NCI-H1092 treated with DMSO at 0.1 percent for 48 hours (cell line): Measurements from ENCODE around the gene SMG1.

ENCODE experiments used
- DNase-seq: peaks from one replicate; lab custom pipeline; 2025; lab: John Stamatoyannopoulos, UW

The SMG1 gene

GRCh38 chr16:18846416-18846815 lies 79.8 kb downstream of the SMG1 start:
- no peak for DNase-seq

- DNase-seq, result no peak
Measured at GRCh38 chr16:18842565-18842964, 83.6 kb downstream of the SMG1 start.

GRCh38 chr16:18841833-18842525 lies 84.2 kb downstream of the SMG1 start:
- no peak for DNase-seq

GRCh38 chr16:18839555-18839954 lies 86.7 kb downstream of the SMG1 start:
- DNase-seq, result no peak

GRCh38 chr16:18836702-18837101 lies 89.5 kb downstream of the SMG1 start:
- DNase-seq, result no peak

GRCh38 chr16:18834864-18835263 lies 91.3 kb downstream of the SMG1 start:
- no peak for DNase-seq

- no peak for DNase-seq
Measured at GRCh38 chr16:18833707-18834505, 92.3 kb downstream of the SMG1 start.

GRCh38 chr16:18832613-18833012 lies 93.6 kb downstream of the SMG1 start:
- DNase-seq, result no peak

GRCh38 chr16:18832006-18832405 lies 94.2 kb downstream of the SMG1 start:
- no peak for DNase-seq

- no peak for DNase-seq
Measured at GRCh38 chr16:18829251-18829650, 97.0 kb downstream of the SMG1 start.

- DNase-seq, result no peak
Measured at GRCh38 chr16:18827890-18828289, 98.3 kb downstream of the SMG1 start.

- no peak for DNase-seq
Measured at GRCh38 chr16:18816286-18816685, 109.9 kb downstream of the SMG1 start.

GRCh38 chr16:18811925-18812324 lies 114.3 kb downstream of the SMG1 start:
- no peak for DNase-seq

GRCh38 chr16:18809165-18809564 lies 117.0 kb downstream of the SMG1 start:
- no peak for DNase-seq

GRCh38 chr16:18805257-18805773 lies 120.9 kb downstream of the SMG1 start:
- DNase-seq, result no peak

GRCh38 chr16:18804540-18804939 lies 121.7 kb downstream of the SMG1 start:
- DNase-seq, result no peak

- DNase-seq, result no peak
Measured at GRCh38 chr16:18803569-18804462, 122.4 kb downstream of the SMG1 start.

- DNase-seq, result no peak
Measured at GRCh38 chr16:18802767-18803343, 123.4 kb downstream of the SMG1 start.

- peak; percentile 99 for DNase-seq
Measured at GRCh38 chr16:18801145-18801972, 124.8 kb downstream of the SMG1 start, which contains the start of gene ARL6IP1. Gene ARL6IP1, minus strand, starts transcription at chr16:18801549. Its CDS starts 83 bp downstream, at chr16:18801466.

- DNase-seq, result no peak
Measured at GRCh38 chr16:18800775-18801144, 125.4 kb downstream of the SMG1 start.

GRCh38 chr16:18800293-18800692 lies 125.9 kb downstream of the SMG1 start:
- no peak for DNase-seq
